ENCODE results near the gene EIF5A. TPM values are rescaled to one million over a fixed set of nuclear protein-coding genes. Genes with fewer than 3 reads are reported as not detected.

Gene EIF5A
- total and polyA plus RNA-seq, 9 of the 15 experiments (the other 6 are each of a cell fraction or from before 2014, with no cell fraction given), result 22.9 to 1,163 (median 772) TPM

GRCh38 chr17:7293816-7294613 lies 13.4 kb upstream of the EIF5A start (continued):
- TF ChIP-seq, protein P1, sequence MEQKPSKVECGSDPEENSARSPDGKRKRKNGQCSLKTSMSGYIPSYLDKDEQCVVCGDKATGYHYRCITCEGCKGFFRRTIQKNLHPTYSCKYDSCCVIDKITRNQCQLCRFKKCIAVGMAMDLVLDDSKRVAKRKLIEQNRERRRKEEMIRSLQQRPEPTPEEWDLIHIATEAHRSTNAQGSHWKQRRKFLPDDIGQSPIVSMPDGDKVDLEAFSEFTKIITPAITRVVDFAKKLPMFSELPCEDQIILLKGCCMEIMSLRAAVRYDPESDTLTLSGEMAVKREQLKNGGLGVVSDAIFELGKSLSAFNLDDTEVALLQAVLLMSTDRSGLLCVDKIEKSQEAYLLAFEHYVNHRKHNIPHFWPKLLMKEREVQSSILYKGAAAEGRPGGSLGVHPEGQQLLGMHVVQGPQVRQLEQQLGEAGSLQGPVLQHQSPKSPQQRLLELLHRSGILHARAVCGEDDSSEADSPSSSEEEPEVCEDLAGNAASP (IDR thresholded peaks at IDR 0.05), result peak; percentile 54
- no peak for TF ChIP-seq SLC30A9 (CRISPR knock-in tag; IDR thresholded peaks at IDR 0.05)
- TF ChIP-seq HDAC1 (IDR thresholded peaks at IDR 0.05), result no peak
- TF ChIP-seq SMARCE1 (IDR thresholded peaks at IDR 0.05), result no peak
- TF ChIP-seq FOXP1 (CRISPR knock-in tag; IDR thresholded peaks at IDR 0.05), result no peak
- TF ChIP-seq NRF1 (conservative IDR thresholded peaks at IDR 0.05 in 1 of 2, IDR thresholded peaks at IDR 0.05 in 1 of 2), result 0 out of 4 replicates have a peak, but pooled peaks of 1 of the 2 experiments have one; percentile 18
- TF ChIP-seq, protein P2, sequence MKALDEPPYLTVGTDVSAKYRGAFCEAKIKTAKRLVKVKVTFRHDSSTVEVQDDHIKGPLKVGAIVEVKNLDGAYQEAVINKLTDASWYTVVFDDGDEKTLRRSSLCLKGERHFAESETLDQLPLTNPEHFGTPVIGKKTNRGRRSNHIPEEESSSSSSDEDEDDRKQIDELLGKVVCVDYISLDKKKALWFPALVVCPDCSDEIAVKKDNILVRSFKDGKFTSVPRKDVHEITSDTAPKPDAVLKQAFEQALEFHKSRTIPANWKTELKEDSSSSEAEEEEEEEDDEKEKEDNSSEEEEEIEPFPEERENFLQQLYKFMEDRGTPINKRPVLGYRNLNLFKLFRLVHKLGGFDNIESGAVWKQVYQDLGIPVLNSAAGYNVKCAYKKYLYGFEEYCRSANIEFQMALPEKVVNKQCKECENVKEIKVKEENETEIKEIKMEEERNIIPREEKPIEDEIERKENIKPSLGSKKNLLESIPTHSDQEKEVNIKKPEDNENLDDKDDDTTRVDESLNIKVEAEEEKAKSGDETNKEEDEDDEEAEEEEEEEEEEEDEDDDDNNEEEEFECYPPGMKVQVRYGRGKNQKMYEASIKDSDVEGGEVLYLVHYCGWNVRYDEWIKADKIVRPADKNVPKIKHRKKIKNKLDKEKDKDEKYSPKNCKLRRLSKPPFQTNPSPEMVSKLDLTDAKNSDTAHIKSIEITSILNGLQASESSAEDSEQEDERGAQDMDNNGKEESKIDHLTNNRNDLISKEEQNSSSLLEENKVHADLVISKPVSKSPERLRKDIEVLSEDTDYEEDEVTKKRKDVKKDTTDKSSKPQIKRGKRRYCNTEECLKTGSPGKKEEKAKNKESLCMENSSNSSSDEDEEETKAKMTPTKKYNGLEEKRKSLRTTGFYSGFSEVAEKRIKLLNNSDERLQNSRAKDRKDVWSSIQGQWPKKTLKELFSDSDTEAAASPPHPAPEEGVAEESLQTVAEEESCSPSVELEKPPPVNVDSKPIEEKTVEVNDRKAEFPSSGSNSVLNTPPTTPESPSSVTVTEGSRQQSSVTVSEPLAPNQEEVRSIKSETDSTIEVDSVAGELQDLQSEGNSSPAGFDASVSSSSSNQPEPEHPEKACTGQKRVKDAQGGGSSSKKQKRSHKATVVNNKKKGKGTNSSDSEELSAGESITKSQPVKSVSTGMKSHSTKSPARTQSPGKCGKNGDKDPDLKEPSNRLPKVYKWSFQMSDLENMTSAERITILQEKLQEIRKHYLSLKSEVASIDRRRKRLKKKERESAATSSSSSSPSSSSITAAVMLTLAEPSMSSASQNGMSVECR (CRISPR knock-in tag; IDR thresholded peaks at IDR 0.05), result no peak
- TF ChIP-seq MEIS2 (IDR thresholded peaks at IDR 0.05; ENCODE audit: partially characterized antibody), result no peak
- TF ChIP-seq FOXK2 (conservative IDR thresholded peaks at IDR 0.05 in 1 of 2, IDR thresholded peaks at IDR 0.05 in 1 of 2; ENCODE audit: low read depth in 2 of 2), result no peak
- no peak for TF ChIP-seq NFXL1 (CRISPR knock-in tag; IDR thresholded peaks at IDR 0.05)
- TF ChIP-seq ZNF384 (IDR thresholded peaks at IDR 0.05; ENCODE audit: low read depth, low read length), result no peak
- TF ChIP-seq KDM5B (IDR thresholded peaks at IDR 0.05; ENCODE audit: insufficient replicate concordance, low read depth, low read length), result no peak
- no peak for TF ChIP-seq TOE1 (IDR thresholded peaks at IDR 0.05; ENCODE audit: borderline replicate concordance)
- no peak for TF ChIP-seq TOE1 (CRISPR knock-in tag; IDR thresholded peaks at IDR 0.05; ENCODE audit: borderline replicate concordance, low read depth)
- no peak for TF ChIP-seq DEAF1 (CRISPR knock-in tag; IDR thresholded peaks at IDR 0.05)
- TF ChIP-seq, protein P3, sequence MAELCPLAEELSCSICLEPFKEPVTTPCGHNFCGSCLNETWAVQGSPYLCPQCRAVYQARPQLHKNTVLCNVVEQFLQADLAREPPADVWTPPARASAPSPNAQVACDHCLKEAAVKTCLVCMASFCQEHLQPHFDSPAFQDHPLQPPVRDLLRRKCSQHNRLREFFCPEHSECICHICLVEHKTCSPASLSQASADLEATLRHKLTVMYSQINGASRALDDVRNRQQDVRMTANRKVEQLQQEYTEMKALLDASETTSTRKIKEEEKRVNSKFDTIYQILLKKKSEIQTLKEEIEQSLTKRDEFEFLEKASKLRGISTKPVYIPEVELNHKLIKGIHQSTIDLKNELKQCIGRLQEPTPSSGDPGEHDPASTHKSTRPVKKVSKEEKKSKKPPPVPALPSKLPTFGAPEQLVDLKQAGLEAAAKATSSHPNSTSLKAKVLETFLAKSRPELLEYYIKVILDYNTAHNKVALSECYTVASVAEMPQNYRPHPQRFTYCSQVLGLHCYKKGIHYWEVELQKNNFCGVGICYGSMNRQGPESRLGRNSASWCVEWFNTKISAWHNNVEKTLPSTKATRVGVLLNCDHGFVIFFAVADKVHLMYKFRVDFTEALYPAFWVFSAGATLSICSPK (IDR thresholded peaks at IDR 0.05; ENCODE audit: borderline replicate concordance), result no peak
- TF ChIP-seq SREBF1 (IDR thresholded peaks at IDR 0.05; ENCODE audit: borderline replicate concordance, low read depth, low read length), result no peak
- no peak for TF ChIP-seq SRSF1 (IDR thresholded peaks at IDR 0.05; ENCODE audit: low read depth, low read length)
- no peak for TF ChIP-seq ZNF717 (CRISPR knock-in tag; IDR thresholded peaks at IDR 0.05)
